ENCODE data around the gene UGCG. TPM values are rescaled to one million over a fixed set of nuclear protein-coding genes. Genes with fewer than 3 reads are reported as not detected.
A peak's percentile ranks its signal among the peaks of the same experiment; 100 is the strongest.

Gene UGCG
- total and polyA plus RNA-seq, 9 of the 15 experiments (the other 6 are each of a cell fraction or from before 2014, with no cell fraction given), result 20.0 to 40.3 (median 29.2) TPM

GRCh38 chr9:111916234-111916645, 19.6 kb downstream of the UGCG start:
- CTCF ChIA-PET (ENCODE audit: low intra/inter-chr PET ratio), result no interaction called here
- in situ Hi-C loops (cut with MboI) (no loop called here), intact Hi-C loops (cut with micrococcal nuclease) (no loop called here)
- H3K4me1 ChIP-seq (replicated peaks in 1 of 2; ENCODE audit: control insufficient read depth in 2 of 2, insufficient read depth in 2 of 2, low read length in 2 of 2), result peaks cover 0 to 6% of the 10 kb centered on the region in 2 experiments; a peak in 2 of 5 replicates
- H3K79me2 ChIP-seq (ENCODE audit: control insufficient read depth, insufficient read depth, low read length), result peaks cover 86% of the 10 kb centered on the region
- BruUV-seq (replicated peaks), result no TSS peak
- H3K9me1 ChIP-seq (ENCODE audit: control insufficient read depth, insufficient read depth, low read length), result no peaks in the 10 kb centered on the region
- POLR2A ChIA-PET, result interaction anchor here (1.0 to 2.3 kb wide), 4 partner anchors 10 to 22 kb away, joined by 3 to 9 read pairs (median 4); no protein-coding TSS in a partner anchor
- DNase-seq (ENCODE audit: extremely low read depth in 1 of 4, low spot score in 3 of 4), result no peak
- H3K4me2 ChIP-seq (ENCODE audit: insufficient read depth, low read length), result no peak overlapping the region
- no peak for FAIRE-seq
- no peak for TF ChIP-seq FOXK1 (CRISPR knock-in tag; IDR thresholded peaks at IDR 0.05; ENCODE audit: borderline replicate concordance)
- no peak for TF ChIP-seq MBD2 (IDR thresholded peaks at IDR 0.05; ENCODE audit: borderline replicate concordance, low read depth)
- no peak for TF ChIP-seq CAMTA2 (CRISPR knock-in tag; conservative IDR thresholded peaks at IDR 0.05)
- no peak for TF ChIP-seq PYGO2 (tag; IDR thresholded peaks at IDR 0.05)
- no peak for TF ChIP-seq CREM (IDR thresholded peaks at IDR 0.05; ENCODE audit: low read depth)
- TF ChIP-seq ZNF507 (tag; conservative IDR thresholded peaks at IDR 0.05), result no peak
- TF ChIP-seq ZNF740 (CRISPR knock-in tag; IDR thresholded peaks at IDR 0.05), result no peak
- no peak for TF ChIP-seq ZNF740 (tag; IDR thresholded peaks at IDR 0.05)
- no peak for TF ChIP-seq MNT (conservative IDR thresholded peaks at IDR 0.05)
- TF ChIP-seq BRD4 (IDR thresholded peaks at IDR 0.05), result no peak
- no peak for TF ChIP-seq ZNF24 (IDR thresholded peaks at IDR 0.05)
- no peak for TF ChIP-seq HNRNPL (IDR thresholded peaks at IDR 0.05; ENCODE audit: low read depth, low read length)
- TF ChIP-seq, protein P1, sequence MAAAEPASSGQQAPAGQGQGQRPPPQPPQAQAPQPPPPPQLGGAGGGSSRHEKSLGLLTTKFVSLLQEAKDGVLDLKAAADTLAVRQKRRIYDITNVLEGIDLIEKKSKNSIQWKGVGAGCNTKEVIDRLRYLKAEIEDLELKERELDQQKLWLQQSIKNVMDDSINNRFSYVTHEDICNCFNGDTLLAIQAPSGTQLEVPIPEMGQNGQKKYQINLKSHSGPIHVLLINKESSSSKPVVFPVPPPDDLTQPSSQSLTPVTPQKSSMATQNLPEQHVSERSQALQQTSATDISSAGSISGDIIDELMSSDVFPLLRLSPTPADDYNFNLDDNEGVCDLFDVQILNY (CRISPR knock-in tag; IDR thresholded peaks at IDR 0.05), result no peak
- WGBS (ENCODE audit: insufficient coverage, low coverage, missing lambda C conversion rate), result 73% methylated on average over 3 of the region's 3 CpGs
- no peak overlapping the region for H3K4me3 ChIP-seq
- no peak overlapping the region for H2AFZ ChIP-seq (ENCODE audit: low read depth, low read length)
- H3K36me3 ChIP-seq (ENCODE audit: control insufficient read depth, insufficient read depth, low read length), result peaks cover 38% of the 10 kb centered on the region
- peaks cover 8% of the 10 kb centered on the region; the same call in 1 of the 2 replicates for H4K20me1 ChIP-seq (replicated peaks; ENCODE audit: control insufficient read depth, insufficient read depth, low read length)
- H3K27me3 ChIP-seq (ENCODE audit: control insufficient read depth in 2 of 2, insufficient read depth in 2 of 2, low read length in 2 of 2), result no peaks in the 10 kb centered on the region
- H3K27ac ChIP-seq (ENCODE audit: extremely low read depth, low read depth, low read length), result no peak overlapping the region
- H3K9ac ChIP-seq (ENCODE audit: insufficient read depth in 1 of 2, low read depth in 2 of 2, low read length in 2 of 2), result 0 out of 4 replicates have a peak overlapping the region, but pooled peaks of 1 of the 2 experiments have one; percentile 21
- ATAC-seq, result no peak
- no peaks in the 10 kb centered on the region for H3K9me3 ChIP-seq (replicated peaks; ENCODE audit: control insufficient read depth, insufficient read depth, low read depth, low read length)
